HG03521 (cell line): ENCODE results near the gene PDGFB.

Source experiments
- ATAC-seq: cut with Tn5 transposase; IDR thresholded peaks from one replicate; pipeline ENCODE4 v1.9.1; 2021; ENCODE audit warnings: mild to moderate bottlenecking, moderate library complexity; ENCODE audit not compliant: unreplicated experiment

The PDGFB gene

DNA sequence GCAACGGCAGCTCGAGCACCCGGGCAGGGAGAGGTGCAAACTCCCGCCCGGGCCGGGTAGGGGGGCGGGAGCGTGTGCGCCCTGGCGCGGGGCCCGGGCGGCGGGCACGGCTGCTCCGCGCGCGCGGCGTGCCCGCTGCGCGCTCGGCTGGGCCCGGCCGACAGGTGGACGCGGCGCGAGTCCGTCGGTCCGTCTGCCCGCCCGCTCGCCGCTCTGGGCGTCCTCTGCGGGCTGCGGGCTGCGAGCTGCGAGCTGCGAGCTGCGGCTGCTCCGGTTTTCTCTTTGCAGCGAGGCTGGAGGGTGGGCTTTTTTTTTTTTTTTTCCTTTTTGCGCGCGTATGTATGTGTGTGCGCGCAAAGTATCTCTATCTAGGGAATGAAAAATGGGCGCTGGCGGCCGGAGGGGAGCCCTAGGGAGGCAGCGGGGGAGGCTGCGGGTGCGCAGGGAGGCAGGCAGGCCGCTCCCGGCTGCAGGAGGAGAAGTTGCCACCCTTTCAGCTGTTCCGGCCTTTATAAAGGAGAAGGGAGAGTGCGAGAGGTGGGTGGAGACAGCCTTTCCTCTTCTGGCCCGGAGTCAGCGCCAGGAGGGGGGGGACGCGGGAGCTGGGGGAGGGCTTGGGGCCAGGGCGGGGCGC is at the start of gene PDGFB:
Gene PDGFB, minus strand, starts transcription at position 487 of the 634 bp plus-strand sequence. CDS start 1,019 bp downstream, outside the sequence.
- ATAC-seq, result no peak

DNA sequence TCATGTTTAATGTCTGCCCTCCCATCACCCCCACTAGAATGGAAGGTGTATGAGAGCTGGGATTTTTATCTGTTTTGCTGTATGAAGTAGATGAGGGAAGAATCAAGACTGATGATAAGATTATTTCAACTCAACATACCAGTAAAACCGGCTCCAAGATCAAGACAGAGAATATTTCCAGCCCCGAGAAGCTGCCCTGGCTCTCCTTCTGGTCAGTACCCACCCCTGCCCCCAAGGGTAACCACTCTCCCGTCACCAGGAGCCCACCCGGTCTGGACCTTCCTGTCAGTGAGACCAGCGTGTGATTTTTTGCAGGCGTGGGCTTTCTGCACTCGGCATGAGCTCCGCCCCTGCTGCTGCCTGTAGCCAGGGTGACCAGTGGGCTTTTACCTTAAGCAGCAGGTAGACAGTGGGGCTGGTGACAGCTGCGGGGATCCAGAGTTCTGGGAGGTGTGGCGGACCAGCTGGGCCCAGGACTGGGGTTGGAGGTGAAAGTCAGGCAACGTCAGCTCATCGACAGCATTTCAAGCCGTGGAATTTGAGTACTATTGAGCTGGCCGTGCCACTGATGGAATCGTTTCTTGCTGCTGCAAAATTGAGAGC is 49.1 kb upstream of the PDGFB start:
- no peak for ATAC-seq

DNA sequence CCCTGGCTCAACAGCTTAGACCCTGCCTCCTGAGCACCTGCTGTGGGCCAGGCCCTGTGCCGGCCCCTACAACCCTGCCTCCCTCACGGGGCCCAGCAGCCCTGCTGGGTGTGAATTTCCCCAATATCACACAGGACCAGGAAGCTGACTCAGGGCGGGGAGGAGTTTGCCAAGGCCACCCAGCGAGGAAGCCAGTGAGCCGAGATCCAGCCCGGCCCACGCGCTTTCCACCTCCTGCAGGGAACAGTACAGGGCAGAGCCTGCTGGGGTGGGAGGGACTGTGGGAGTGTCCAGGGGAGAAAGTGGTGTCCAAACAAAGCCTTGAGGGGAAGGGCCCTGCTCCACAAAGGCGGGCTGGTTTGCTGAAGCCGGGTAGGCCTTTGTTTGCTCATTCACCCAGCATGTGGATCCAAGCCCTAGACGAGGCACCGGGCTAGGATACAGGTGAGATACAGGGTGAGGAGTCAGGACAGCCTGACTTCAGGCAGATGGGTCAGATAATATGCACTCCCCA is 47.8 kb upstream of the PDGFB start:
- no peak for ATAC-seq

DNA sequence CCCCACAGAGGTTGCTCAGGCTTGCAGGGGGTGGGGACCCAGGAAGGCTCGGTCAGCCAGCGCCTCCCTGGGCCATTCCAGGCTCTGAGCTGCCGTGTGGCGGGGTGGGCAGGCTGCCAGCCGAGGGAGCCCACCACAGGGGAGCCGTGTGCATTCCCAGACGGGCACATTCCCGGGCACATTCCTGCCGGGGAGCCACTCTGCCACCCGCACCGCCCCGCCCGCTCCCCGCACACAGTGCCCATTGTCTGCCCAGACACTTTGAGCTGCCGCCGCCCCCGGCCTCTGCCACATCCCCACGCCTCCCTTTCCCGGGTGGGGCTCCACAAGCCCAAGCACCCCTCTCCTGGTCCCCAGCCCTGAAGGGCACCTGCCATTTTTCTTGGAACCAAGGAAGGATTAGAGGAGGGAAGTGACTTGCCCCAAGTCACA is 47.3 kb upstream of the PDGFB start:
- no peak for ATAC-seq

DNA sequence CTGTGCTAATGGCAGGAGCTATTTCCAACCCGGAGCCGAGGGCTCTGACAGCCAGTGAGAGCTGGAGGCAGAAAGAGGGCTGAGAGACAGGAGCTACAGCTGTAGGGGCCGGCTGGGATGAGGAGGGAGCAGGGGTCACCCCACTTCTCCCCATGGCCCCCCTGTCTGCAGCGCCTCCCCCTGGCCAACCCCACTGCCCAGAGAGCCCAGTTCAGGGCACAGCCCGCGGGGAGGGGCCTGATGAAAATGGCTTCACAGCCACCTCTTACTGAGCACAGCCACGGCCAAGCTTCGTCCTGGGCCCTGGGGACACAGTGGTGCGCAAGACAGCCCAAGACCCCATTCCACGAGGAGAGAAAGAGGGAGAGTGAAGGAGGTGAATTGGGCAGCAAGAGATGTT is 46.7 kb upstream of the PDGFB start:
- no peak for ATAC-seq

DNA sequence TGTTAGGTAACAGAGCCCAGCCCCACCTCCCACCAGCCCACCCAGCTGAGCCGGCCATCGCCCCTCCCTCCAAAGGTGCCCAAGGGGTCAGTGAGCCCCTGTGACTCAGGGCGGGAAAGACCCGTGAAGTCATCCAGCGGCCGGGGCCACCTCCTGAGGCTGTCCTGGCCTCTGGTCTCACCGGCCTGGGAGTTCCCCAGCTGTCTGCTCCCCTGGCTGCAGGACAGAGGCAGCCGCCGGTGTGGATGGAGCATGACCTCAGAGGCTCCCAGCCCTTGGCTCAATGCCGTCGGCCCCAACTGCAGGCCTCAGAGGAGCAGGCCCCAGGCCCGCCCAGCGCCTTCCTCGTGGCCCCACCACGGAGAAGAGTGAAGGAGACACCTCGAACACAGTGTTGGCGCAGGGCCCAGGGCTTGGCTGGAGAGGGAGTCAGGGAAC is 46.0 kb upstream of the PDGFB start:
- no peak for ATAC-seq

DNA sequence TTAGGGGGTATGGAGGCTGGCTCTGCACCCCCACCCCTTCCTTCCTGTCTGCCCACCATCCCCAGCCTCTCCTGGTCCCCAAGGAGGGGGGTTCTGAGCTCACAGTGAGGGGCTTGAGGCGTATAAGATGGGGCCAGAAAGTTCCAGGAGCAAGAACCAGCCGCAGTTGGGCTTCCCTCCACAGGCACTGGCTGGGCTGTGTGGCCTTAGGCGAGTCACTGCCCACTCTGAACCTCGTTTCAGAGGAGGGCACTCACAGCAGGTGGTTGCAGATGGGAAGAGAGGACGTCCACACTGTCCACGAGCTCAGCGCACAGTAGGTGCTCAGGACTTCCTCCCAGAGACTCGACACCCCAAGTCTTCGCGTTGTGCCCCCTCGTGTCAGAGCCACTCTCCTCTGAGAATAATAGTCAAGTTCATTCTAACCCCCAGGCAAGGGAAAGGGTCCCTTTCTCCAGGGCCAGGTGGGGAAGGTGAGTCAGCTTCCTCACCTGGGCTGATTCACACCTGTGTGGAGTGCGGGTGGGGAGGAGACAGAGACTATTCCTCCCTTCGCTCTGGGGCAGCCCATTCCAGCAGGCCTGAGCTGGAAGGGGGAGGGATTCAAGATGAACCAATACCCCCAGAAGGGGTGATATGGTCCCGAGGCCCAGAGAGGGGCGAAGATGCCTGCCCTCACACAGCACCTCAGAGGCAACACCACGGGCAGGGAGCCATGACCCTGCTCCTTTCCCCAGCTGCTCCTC is 45.4 kb upstream of the PDGFB start:
- no peak for ATAC-seq

DNA sequence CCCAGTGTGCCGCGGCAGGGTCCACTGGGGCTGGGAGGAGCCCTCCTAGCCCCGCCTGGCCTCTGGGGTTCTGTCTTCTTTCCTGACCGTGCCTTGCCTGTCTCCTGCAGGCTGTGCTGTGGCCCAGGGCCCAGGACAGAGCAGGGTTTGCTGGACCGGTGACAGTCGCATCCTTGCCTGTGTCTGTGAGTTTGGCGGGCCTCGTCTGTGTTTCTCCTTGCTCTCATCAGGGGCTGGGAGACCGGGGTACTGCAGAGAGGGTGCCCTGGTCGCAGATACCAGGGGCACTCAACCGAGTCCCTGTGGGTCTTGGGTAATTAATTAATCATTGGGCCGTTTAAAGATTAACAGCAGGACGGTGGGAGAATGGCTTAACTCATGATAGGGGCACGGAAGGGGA is 44.8 kb upstream of the PDGFB start:
- no peak for ATAC-seq

DNA sequence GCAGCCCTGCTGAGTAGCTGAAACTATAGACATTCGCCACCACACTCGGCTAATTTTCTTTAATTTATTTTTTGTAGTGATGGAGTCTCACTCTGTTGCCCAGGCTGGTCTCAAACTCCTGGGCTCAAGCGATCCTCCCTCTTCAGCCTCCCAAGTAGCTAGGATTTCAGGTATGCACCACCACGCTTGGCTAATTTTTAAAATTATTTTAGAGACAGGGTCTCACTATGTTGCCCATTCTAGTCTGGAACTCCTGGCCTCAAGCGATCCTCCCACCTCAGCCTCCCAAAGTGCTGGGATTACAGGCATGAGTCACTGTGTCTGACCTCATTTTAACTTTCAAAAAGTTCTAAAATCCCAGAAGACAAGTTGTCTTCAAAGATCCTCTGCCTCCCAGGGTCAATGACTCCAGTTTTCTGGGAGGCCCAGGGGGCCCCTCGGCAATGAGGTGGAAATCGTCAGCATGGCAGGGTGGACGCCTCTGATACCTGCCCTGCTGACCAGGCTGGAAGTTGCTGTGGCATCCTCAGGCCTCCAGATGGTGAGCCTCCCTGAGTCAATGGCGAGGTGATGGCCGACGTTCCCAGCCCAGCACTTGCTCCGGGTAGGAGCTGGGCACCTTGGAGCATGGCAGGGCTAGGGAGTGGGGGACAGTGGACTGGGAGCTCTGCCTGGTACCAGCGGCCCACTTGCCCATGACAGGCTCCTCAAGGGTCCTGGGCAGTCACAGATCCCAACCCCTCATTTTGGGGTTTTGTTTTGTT is 43.5 kb upstream of the PDGFB start:
- no peak for ATAC-seq

DNA sequence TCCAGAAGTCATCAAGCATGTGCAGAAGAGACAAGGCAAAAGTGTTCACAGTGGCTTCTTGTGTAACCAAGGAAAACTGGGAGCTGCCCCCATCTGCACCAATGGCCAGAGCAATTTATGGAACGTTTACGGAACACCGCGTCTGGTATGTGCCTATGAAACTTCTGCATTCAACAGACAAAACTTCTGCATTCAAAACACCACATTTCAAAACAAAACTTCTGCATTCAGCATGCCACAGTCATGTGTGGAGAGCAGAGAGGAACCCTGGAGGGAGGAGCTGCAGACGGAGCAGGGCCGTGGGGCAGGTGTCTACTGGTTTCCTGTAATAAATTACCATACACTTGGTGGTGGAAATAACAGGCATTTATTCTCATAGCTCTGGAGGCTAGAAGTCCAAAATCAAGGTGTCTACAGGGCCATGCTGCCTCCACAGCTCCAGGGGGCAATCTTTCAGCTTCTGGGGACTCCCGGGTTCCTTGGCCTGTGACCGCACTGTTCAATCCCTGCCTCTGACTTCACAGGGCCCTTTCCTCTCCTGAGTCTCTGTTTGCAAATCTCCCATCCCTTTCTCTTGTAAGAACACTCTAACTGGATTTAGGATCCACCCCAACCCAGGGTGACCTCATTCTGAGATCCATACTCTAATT is 42.4 kb upstream of the PDGFB start:
- ATAC-seq, result no peak

DNA sequence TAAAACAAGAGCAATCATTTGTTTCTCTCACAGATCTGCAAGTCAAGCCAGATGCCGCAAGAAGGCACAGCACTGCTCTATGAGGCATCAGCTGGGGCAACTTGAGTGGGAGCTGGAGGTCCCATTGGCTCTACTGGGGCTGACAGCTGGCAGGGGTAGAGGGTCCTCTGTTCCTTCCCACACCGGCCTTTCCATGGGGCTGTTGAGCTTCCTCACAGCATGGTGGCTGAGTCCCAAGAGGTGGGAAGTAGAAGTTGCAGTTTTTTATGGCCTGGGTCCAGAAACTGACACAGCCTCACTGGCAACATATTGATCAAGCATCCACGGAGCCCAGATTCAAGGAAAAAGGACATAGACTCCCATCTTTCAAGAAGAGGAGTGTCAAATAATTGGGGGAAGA is 40.2 kb upstream of the PDGFB start:
- ATAC-seq, result no peak

DNA sequence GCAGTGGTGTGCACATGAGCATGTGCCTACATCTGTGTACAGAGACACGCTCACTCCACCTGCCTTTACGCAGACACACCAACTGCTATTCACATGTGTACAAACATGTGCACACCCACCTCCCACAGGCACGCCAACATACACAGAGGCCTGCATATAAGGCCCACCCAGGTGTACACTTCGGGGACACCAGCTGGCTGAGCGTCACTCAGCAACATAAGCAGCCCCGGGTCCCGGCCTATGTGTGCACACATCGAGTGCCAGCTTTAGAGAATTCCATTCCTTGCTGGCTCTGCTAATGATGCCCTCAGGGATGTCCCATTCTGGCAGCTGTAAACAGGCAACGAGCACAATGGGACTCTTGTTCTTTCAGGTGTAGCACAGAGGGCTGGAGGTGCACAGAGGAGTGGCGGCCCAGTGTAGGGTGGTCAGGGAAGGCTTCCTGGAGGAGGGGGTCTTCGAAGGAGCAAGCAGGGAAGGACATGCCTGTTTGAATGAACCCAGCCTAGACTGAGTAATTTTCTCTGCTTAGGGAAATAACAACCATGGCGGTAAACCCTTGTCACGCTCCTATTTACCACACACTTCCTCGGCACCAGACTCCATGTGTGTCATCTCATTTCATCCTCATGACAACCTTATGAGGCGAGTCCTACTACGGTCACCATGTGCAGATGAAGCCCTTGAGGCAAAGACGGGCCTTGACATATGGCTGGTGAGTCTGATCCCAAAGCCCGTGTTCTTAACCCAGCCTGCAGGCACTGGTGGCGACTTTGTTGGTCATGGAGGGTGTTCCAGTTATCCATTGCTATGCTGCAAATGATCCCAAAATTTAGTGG is 39.6 kb upstream of the PDGFB start:
- no peak for ATAC-seq

DNA sequence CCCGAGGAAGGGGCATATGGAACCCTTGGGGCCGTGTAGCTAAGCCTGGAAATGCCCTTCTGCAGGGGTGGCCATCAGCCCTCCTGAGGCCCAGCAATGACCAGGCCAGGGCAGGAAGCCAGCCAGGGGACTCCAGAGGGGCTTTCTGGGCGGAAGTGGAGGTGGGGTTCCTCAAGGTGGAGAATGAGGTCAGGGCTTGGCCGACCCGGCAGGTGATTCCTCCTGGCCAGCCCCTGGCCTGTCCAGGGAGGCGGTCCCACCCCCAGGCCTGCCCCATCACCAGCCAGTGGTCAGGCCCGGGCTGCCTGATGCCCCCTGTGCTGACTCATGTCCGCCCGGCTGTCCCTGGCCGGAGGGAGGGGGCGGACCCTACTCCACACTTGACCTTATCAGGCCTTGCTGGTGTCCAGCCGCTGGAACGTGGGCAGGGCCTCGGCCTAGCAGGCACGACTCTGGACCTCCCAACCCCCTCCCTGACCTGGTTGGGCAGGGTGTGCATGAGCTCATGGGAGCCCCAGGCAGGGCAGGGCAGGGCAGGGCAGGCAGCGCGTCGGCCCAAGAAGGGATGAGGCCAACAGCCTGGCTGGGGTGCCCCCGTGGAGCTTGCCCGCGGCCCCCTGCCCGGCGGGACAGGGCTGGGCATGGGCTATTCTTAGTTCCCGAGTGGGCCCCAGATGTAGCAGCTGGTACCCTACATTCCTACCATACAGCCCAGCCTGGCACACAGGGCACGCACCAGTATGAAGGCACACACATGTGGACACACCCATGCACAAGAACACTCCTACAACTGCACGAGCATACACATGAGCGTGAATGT is 38.8 kb upstream of the PDGFB start:
- no peak for ATAC-seq

DNA sequence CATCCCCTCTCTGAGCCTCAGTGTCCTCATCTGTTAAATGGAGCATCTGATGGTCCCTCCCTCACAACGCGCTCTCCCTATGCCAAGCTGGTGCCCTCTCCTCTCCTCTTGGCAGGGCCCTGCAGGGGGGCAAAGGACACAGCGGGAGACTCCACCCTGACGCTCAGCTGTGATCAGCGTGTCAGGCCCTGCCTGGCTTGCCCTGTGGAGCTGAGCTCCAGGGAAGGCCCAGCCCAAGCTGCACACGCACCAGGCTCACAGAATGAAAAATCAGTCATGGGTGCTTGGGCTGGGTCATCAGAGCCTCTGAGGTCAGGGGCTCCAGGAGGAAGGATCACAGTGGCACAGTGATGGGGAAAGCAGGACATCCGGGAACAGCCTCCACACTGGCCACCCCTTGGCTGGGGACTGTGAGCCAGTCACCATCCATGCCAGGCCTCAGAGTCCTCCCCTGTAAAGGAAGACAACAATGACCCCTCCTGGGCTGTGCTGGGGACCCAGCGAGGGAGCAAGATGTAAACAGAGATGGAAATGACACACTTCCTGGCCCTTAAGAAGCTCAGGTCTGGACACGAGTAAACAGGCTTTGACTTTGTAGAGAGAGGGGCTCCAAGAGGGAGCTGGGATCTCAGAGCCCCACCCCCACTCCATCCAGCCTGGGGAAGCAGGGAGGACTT is 38.0 kb upstream of the PDGFB start:
- ATAC-seq, result no peak

DNA sequence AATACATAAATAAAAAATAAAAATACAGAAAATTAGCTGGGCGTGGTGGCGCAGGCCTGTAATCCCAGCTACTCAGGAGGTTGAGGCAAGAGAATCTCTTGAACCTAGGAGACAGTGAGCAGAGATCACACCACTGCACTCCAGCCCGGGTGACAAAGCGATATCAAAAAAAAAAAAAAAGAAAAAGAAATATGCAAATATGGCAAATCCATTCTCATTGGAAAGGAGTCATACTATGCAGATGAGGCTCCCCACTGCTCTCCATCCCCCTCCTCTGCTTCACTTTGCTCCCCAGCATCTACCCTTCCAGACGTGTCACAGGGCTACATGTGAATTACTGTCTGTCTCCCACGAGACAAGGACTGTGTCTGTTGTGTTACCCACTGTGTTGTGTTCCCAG is 36.3 kb upstream of the PDGFB start:
- ATAC-seq, result no peak

DNA sequence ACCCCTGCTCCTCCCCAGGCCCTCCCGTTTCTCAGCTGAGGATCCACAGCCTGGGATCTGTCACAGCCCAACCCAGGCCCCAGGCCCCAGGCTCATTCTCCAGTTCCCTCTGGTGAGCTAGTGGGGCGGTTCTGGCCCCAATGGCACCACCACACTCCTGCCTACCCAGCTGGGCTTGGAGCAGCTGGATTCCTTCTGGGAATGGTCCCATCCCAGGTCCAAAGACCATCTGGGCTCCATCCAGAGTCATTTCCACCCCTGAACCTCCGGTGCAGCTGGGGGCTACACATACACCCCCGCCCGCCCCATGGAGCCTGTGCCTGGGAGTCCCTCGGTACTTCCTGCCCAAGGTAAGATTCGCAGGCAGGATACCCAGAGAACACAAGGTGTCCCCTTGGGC is 35.5 kb upstream of the PDGFB start:
- no peak for ATAC-seq

DNA sequence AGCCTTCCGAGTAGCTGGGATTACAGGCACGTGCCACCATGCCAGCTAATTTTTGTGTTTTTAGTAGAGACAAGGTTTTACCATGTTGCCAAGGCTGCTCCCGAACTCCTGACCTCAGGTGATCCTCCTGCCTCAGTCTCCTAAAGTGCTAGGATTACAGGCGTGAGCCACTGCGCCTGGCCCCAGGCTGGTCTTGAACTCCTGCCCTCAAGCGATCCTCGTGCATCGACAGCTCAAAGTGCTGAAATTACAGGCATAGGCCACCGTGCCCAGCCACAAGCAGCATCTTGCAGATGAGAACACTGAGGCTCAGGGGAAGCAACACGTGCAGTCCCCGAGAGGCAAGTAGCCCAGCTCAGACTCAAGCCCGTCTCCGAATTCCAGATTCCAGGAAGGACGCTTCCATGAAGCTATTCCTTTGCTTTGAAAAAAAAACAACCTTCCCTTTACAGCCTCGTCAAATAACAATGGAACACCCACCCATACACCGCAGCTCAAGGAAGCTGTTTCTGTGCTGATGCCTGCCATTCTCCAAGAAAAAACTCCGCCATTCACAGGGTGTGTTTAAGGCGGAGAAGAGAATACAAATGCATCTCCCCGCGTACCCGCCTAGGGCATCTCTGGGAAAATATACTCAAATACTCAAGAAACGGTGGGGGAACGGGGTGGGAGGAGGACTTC is 34.5 kb upstream of the PDGFB start:
- no peak for ATAC-seq

DNA sequence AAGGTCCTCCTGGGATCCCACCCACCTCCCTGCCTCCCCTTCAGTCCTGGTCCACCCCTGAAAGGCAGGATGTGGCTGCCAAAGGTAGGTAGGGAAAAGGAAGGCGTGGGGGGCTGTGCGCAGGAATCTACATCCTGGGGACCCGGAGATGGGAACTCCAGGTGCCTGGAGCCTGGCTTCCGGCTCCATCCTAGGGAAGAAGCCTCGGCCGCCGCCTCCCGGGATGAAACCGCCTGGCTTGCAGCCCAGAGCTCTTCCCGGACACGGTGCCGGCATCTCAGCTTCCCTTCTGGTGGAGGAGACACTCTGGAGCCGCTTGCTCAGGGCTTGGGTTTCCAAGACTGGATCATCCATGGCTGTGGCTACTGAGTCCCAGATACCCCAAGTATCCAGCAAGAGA is 33.3 kb upstream of the PDGFB start:
- no peak for ATAC-seq
